Measurements from ENCODE around the gene MRPS6. TPM values are rescaled to one million over a fixed set of nuclear protein-coding genes. Genes with fewer than 3 reads are reported as not detected.

Gene MRPS6
- total and polyA plus RNA-seq, 10 of the 15 experiments (the other 5 are each of a cell fraction or from before 2014, with no cell fraction given) = 32.5 to 232 (median 90.3) TPM

DNA sequence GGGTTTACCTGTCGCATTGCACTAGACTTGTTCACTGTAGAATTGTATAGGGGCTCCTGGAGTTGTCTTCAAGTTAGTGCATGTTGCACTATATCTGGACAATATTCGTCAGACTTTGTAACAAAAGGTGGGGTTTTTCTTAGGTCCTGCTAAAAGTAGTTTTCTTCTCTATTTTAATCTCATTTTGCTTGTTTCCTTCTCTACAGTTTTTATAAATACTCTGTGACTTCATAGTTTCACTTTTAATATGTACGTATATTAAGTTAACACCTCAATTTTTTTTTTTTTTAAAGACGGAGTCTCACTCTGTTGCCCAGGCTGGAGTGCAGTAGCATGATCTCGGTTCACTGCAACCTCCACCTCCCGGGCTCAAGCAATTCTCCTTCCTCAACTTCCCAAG lies 26.5 kb upstream of the MRPS6 start (continued):
- TF ChIP-seq, protein P1, sequence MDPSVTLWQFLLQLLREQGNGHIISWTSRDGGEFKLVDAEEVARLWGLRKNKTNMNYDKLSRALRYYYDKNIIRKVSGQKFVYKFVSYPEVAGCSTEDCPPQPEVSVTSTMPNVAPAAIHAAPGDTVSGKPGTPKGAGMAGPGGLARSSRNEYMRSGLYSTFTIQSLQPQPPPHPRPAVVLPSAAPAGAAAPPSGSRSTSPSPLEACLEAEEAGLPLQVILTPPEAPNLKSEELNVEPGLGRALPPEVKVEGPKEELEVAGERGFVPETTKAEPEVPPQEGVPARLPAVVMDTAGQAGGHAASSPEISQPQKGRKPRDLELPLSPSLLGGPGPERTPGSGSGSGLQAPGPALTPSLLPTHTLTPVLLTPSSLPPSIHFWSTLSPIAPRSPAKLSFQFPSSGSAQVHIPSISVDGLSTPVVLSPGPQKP (IDR thresholded peaks at IDR 0.05; ENCODE audit: low read depth, low read length) = no peak
- TF ChIP-seq, protein P2, sequence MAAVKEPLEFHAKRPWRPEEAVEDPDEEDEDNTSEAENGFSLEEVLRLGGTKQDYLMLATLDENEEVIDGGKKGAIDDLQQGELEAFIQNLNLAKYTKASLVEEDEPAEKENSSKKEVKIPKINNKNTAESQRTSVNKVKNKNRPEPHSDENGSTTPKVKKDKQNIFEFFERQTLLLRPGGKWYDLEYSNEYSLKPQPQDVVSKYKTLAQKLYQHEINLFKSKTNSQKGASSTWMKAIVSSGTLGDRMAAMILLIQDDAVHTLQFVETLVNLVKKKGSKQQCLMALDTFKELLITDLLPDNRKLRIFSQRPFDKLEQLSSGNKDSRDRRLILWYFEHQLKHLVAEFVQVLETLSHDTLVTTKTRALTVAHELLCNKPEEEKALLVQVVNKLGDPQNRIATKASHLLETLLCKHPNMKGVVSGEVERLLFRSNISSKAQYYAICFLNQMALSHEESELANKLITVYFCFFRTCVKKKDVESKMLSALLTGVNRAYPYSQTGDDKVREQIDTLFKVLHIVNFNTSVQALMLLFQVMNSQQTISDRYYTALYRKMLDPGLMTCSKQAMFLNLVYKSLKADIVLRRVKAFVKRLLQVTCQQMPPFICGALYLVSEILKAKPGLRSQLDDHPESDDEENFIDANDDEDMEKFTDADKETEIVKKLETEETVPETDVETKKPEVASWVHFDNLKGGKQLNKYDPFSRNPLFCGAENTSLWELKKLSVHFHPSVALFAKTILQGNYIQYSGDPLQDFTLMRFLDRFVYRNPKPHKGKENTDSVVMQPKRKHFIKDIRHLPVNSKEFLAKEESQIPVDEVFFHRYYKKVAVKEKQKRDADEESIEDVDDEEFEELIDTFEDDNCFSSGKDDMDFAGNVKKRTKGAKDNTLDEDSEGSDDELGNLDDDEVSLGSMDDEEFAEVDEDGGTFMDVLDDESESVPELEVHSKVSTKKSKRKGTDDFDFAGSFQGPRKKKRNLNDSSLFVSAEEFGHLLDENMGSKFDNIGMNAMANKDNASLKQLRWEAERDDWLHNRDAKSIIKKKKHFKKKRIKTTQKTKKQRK (IDR thresholded peaks at IDR 0.05; ENCODE audit: low read depth, low read length) = no peak
- no peak for TF ChIP-seq SMAD1 (IDR thresholded peaks at IDR 0.05; ENCODE audit: low read depth, partially characterized antibody)

DNA sequence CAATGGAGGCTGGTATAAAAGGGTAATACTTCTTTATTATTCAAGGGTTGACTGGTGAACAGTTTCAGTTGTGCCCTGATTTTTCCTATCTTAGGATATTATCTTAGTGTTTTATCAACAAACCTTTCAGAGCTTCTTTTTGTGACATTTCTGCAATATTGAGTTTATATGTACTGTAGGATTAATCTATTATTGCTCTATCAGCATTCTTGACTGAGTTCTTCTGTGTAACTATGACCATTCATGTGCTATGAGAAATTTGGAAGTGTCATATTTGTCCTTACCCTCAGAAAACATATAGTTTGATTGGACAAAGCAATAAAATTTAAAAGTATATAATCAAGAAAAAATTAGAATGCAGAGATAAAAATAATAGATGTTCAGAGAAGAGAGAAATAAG lies 25.5 kb upstream of the MRPS6 start:
- SMC1A ChIA-PET (ENCODE audit: uncharacterized antibody, unreplicated experiment) = interaction anchor here (0.8 to 1.0 kb wide), 2 partner anchors 26 to 96 kb away, joined by 3 read pairs; no protein-coding TSS in a partner anchor

More for the DNA sequence above, 25.5 kb upstream of the MRPS6 start:
- intact Hi-C loops (cut with micrococcal nuclease; ENCODE audit: unreplicated experiment) = no loop called here
- peaks cover 6% of the 10 kb centered on the region; the same call in 1 of the 2 replicates for H3K4me1 ChIP-seq (ENCODE audit: control insufficient read depth, insufficient read depth, low read length)
- no TSS peak for BruUV-seq (replicated peaks)
- no peak for FAIRE-seq
- no peak for ATAC-seq
- H3K4me3 ChIP-seq = no peak overlapping the region
- in situ Hi-C loops (cut with MboI) = no loop called here
- no peaks in the 10 kb centered on the region for H4K20me1 ChIP-seq (ENCODE audit: control insufficient read depth, insufficient read depth)
- no peaks in the 10 kb centered on the region for H3K79me2 ChIP-seq (ENCODE audit: control insufficient read depth, insufficient read depth, low read length)
- no peaks in the 10 kb centered on the region for H3K27me3 ChIP-seq (replicated peaks in 1 of 2; ENCODE audit: control insufficient read depth in 2 of 2, insufficient read depth in 2 of 2, low read length in 1 of 2)
- no peak overlapping the region for H2AFZ ChIP-seq (ENCODE audit: control insufficient read depth, low read depth, low read length)
- no peak overlapping the region for H3K9ac ChIP-seq (ENCODE audit: control insufficient read depth, insufficient read depth, low read length)
- ChIA-PET RAD21 (ENCODE audit: unreplicated experiment) (interaction anchor here (0.8 kb wide), 1 partner anchor 25 kb away, joined by 3 read pairs; no protein-coding TSS in a partner anchor), CTCF (interaction anchor here (1.0 kb wide), 1 partner anchor 16 kb away, joined by 4 read pairs; no protein-coding TSS in a partner anchor), POLR2A (interaction anchor here (0.7 to 1.4 kb wide), 2 partner anchors 25 to 96 kb away, joined by 4 read pairs; partner anchors contain the start of genes MRPS6 and SLC5A3)
- TF ChIP-seq PAX5 (IDR thresholded peaks at IDR 0.05; ENCODE audit: borderline replicate concordance, low read depth, low read length) = no peak
- no peak for TF ChIP-seq POU2F2 (IDR thresholded peaks at IDR 0.05; ENCODE audit: borderline replicate concordance, low read depth, low read length)
- no peak for TF ChIP-seq RCOR1 (conservative IDR thresholded peaks at IDR 0.05; ENCODE audit: low read depth, low read length)
- no peak for TF ChIP-seq ZNF622 (IDR thresholded peaks at IDR 0.05)
- TF ChIP-seq GATAD2B (conservative IDR thresholded peaks at IDR 0.05; ENCODE audit: low read depth) = no peak
- no peak for DNase-seq (ENCODE audit: low read depth, low spot score)
- H3K9me3 ChIP-seq (replicated peaks; ENCODE audit: control insufficient read depth, insufficient read depth, low read length) = no peaks in the 10 kb centered on the region; the same call in 2 of the 3 replicates
- H3K36me3 ChIP-seq (ENCODE audit: control insufficient read depth in 2 of 2, insufficient read depth in 2 of 2, low read length in 1 of 2) = no peaks in the 10 kb centered on the region
- H3K27ac ChIP-seq (ENCODE audit: control insufficient read depth, insufficient read depth) = no peak overlapping the region
- H3K4me2 ChIP-seq (ENCODE audit: control insufficient read depth, insufficient read depth) = no peak overlapping the region

Measured in GM12878 (cell line).